HL-60/S4 treated with retinoic acid at 250 ng/mL for 4 days and 3 days (cell line): ENCODE results near the gene TYW3.
"Not testable (repeated sequence)": the region's sequence is repeated elsewhere in the genome, so short reads cannot be mapped to it uniquely, and the experiment has no call there.

Source experiments
- in situ Hi-C: fragments of 300-500 bp; cut with MboI; formaldehyde crosslinking; loops from 2 replicates; pipeline ENCODE4 v1.7.0; 2022; ENCODE audit warnings: low sequenced_read_pairs

The TYW3 gene

DNA sequence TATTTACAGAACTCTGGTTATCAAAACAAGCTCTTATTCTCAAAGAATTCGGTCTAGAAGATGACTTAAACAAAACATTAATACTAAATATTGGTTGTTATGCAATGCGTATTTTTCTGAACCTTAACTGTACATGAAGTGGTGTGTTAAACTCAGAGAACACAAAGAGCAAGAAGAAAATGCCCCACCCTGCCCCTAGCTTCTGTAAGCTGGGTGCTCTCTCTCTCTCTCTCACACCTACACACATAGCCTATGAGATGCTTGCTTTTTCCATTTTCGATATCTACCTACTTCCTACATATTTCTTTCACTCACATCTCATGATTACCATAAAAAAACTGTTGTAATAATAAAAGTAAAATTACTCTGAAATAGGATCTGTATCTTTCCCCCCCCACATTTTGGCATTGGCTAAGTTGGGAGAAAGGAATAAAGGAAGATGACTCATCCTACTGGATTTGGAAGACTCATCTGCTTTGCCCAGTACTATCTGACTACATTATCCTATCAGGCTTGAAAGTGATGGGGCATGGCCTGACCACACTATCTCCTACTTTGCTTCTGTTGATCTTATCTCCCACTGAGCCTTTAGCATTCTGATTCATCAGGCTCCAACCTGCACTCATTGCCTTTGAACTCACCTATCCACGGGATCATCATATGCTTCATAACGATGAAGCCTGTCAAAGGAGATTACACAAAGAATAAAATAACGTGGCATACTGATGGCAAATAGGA is 3.0 kb upstream of the TYW3 start:
- in situ Hi-C loops, result no loop called here

DNA sequence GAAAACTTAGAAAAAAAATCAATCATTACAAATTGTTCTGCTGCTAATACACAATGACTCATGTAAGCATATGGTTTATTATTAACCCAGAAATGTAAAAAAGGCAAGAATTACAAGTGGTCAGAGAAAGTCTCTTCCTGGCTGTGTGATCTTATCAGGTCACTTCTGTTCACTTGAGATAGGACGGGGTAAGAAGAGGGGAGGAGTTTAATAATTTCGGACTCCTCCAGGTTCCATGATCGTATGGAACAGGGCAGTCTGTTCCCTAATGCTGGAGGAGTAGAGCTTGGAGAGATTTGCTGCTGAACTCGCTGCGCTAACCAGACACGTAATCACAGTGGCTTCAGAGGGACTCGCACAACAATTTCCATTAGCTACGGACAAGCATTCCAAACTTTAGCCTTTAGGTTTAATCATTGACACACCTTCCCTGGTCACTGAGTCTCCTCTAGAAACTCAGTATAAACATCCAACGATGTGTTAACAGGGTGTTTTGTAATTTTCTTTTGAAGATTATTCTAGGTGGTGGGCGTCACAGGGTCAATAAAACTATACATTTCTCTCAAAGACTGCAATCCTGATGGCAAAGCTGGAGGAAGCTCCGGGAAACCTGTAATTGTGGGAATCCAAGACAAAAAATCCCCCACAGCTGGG is 1.4 kb upstream of the TYW3 start:
- in situ Hi-C loops, result no loop called here

DNA sequence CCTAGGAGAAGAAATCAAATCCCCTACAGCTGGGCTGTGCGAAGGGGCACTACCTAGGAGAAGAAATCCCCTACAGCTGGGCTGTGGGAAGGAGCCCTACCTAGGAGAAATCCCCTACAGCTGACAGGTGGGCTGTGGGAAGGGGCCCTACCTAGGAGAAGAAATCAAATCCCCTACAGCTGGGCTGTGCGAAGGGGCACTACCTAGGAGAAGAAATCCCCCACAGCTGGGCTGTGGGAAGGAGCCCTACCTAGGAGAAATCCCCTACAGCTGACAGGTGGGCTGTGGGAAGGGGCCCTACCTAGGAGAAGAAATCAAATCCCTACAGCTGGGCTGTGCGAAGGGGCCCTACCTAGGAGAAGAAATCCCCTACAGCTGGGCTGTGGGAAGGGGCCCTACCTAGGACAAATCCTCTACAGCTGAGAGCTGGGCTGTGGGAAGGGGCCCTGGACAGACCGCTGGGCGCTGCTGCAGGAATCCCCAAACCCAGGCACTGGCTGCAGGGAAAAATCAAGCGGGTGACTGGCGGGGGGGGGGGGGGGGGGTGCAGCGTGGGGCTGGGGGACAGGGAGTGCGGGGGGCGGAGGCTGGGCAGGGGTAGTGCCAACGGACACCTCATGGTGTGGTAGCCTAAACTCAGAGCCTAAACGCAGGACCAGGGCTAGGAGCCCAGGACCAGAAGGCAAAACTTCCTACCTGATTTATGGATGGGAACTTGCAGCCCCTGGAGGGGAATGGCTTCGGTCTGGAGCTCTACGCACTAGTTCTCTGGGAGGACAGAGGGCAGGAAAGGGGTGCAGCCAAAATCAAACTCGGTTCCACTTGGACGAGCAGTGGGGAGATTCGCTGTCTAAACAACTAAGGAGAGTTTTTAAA is 643 bp upstream of the TYW3 start:
- in situ Hi-C loops, result not testable (repeated sequence)

DNA sequence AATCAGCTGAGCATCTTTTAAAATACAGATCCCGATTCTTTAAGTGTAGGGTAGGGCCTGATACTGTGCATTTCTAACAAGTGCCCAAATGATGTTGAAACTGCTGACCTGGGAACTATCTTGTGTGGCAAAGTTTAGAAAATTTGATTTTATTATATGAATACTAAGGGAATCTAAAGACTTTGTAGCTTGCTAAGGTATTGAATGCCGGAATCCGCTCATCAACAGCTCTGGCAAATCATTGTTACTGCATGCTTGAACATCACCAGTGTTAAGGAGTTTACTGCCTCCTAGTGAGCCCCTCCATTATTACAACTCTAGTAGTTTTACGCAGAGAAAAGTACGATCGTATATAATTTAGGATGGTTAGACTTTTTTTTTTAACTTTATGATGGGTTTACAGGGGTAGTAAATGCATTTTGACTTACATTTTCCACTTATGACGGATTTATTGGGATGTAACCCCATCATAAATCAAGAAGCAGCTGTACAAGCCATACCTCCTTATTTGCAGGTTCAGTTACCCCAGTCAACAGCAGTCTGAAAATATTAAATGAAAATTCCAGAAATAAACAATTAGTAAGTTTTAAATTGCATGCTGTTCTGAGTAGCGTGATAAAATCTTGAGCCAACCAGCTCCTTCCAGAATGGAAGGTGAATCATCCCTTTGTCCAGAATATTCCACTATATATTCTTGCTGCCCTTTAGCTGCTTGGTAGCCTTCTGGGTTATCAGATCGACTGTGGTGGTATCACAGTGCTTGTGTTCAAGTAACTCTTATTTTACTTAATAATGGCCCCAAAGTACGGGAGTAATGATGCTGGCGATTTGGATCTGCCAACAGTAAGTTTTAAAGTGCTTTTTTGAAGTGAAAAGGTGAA is 892 bp downstream of the TYW3 start:
- in situ Hi-C loops, result no loop called here

DNA sequence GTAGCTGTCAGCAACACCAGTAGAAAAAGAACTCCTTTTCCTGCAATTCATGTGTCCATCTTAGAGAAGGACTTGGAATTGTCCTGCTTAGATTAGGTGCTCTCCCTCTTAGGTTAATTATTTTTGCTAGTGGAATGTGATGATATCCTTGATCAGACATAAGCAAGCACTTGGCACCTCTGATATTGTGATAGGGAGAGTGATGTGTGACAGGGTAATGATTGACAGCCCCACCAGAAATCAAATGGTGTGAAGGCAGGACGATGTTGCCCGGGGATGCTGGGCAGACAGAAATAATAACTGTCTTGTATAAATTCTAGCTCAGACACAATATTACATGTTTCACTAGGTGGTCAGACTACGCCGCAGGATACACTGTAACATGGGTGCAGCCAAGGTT is 4.4 kb downstream of the TYW3 start:
- in situ Hi-C loops, result no loop called here

DNA sequence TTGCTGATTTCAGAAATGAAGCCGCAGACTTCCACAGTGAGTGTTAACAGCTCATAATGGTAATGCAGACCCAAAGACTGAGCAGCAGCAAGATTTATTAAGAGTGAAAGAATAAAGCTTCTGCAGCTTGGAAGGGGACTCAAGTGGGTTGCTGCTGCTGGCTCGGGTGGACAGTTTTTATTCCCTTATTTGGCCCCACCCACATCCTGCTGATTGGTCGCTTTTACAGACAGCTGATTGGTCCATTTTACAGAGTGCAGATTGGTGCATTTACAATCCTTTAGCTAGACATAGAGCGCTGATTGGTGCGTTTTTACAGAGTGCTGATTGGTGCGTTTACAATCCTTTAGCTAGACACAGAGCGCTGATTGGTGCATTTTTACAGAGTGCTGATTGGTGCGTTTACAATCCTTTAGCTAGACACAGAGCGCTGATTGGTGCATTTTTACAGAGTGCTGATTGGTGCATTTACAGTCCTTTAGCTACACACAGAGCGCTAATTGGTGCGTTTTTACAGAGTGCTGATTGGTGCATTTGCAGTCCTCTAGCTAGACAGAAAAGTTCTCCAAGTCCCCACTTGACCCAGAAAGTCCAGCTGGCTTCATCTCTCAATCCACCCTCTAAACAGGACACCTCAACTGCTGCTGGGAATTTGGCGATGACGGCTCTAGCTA is 7.5 kb downstream of the TYW3 start:
- in situ Hi-C loops, result not testable (repeated sequence)

DNA sequence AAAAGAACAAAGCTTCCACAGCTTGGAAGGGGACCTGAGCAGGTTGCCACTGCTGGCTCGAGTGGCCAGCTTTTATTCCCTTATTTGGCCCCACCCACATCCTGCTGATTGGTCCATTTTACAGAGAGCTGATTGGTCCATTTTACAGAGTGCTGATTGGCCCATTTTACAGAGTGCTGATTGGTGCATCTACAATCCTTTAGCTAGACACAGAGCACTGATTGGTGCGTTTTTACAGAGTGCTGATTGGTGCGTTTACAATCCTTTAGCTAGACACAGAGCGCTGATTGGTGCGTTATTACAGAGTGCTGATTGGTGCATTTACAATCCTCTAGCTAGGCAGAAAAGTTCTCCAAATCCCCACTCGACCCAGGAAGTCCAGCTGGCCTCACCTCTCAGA is 12.3 kb downstream of the TYW3 start:
- in situ Hi-C loops, result not testable (repeated sequence)

DNA sequence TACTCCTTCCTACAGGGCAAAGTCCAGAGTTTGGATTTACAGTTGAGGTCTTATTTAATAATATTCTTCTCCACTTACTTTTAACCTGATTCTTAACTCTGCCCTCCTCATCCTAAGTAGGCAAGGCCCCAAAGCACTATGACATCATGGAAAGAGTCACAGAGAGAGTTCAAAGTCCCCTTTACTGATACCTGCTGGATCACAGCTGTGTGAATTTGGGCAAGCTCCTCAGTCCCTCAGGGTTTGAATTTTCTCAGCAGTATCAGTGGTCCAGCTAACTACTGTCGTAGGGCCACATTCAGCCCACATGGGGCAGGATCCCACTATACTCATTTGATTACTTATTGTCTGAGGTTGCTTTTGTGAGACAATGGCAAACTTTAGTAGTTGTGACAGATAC is 16.0 kb downstream of the TYW3 start:
- in situ Hi-C loops, result no loop called here

DNA sequence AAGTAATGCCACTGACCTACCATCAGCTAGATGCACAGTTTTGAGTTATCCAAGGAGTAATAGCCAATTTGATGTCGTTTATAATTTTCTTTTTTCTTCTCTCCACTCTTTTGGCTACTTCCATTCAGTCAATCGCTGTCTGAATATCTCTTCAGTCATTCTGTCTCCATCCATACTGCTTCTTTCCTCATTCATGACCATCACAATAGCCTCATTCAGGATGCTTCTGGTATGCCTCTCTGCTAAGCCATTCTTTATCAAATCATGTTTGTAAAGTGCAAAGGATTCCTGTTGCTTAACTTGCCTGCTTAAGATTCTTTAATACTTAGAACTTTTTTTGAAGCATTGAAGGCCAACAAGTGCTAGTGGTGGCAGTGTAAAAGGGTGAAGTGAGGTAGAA is 20.2 kb downstream of the TYW3 start:
- in situ Hi-C loops, result no loop called here

DNA sequence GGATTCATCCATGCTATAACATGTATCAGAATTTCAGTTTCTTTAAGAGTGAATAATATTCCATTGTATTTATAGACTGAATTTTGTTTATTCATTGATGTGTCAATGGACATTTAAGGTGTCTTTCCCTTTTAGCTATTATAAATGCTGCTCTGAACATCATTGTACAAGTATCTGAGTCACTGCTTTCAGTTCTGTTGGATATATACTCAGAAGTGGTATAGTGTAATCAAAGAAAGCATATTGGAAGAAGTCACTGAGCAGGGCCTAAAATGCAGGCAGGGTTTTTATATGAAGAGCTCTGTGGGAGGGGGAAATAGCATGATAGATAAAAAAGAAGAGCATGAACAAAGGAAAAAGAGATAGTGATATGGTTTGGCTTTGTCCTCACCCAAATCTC is 22.5 kb downstream of the TYW3 start:
- in situ Hi-C loops, result no loop called here

DNA sequence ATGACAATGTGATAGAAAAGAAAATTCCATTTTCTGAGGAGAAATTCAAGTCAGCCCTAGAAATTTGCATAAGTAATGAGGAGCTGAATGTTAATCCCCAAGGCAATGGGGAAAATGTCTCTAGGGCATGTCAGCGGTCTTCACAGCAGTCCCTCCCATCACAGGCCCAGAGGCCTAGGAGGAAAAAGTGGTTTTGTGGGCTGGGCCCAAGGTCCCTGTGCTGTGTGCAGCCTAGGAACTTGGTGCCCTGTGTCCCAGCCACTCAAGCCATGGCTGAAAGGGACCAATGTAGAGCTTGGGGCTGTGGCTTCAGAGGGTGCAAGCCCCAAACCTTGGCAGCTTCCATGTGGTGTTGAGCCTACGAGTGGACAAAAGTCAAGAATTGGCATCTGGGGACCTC is 23.7 kb downstream of the TYW3 start:
- in situ Hi-C loops, result not testable (repeated sequence)

DNA sequence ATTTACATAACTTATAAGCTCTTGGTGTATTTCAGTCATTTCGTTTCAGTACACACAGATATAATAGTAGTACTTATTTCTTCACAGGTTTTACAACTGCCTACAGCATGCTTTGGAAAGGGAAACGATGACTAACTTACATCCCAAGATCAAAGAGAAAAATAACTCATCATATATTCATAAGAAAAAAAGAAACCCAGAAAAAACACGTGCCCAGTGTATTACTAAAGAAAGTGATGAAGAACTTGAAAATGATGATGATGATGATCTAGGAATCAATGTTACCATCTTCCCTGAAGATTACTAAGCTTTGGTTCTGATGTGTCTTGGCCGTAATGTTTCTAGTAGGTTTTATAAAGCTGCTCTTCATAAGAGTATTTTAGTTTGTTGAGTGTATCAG is 30.9 kb downstream of the TYW3 start:
- in situ Hi-C loops, result no loop called here

DNA sequence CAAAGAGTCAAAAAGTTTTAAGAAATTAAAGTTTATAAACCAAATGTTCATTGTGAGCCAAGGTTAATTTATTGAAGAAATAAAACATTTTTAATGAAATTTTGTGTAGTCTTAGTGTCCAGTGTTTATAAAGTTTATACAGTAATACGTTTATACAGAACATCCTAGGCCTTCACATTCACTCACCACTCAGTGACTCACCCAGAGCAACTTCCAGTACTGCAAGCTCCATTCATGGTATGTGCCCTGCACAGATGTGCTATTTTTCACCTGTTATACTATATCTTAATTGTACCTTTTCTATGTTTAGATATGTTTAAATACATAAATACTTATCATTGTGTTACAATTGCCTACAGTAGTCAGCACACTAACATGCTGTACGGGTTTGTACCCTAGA is 33.6 kb downstream of the TYW3 start:
- in situ Hi-C loops, result no loop called here

DNA sequence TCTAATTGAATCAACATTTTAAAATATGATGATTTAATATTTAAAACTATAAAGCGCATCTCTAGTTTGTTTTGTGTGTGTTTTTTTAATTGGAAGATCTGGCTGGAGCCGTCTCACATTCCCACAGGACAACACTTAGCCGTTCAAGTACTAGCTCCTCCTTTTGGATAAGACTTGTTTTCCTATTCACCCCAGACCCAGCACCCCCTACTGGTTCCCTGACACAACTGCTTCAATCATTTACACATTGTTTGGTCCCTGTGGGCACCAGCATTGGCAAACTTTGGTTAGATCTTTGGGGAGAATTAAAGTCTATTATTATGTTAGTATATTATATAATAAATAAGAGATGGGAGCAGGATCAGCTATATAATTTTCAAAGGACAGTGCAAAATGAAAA is 34.5 kb downstream of the TYW3 start:
- in situ Hi-C loops, result no loop called here

DNA sequence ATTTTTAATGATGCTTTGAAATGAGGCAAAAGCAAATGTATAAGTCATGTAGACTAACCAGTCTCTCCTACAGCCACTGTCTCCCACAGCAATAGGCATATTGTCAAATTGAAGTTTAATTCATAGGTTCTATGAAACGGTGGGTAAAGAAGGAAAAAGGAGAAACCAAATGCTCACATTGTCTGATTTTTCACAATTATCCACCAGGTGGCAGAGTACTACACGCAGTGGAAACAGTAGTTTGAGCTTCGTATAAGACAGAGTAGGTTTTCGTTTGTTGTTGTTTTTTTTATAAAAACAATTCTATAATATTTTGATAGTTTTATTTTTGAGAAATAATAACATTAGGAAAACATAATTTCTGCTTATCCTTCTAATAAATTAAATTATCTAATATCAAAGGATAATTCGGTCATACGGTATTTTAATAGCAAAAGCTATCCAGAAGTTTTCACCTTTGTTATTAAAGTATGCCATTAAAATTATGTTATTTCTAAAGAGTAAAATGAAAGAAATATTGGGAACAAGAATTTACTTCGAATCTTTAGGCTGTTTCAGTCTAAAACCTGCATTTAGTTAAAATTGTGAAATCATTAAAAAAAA is 39.1 kb downstream of the TYW3 start:
- in situ Hi-C loops, result no loop called here

DNA sequence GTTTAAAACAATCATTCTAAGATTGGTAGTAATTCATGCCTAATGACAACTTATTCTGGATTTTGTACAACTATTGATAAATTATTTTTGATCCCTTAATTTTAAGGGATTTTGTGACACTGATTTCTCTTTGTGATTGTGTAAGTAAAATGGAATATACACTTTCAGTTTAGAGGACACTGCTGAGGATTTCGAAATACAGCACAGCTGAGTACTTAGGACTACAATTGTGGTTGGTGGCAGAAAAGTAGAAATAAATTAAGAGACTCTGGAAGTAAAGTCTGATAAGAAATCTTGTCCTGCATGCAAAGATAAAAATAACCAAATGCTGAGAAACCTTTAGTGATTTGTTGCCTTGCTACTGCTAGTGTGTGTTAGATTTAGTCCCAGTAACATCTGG is 40.0 kb downstream of the TYW3 start:
- in situ Hi-C loops, result no loop called here

DNA sequence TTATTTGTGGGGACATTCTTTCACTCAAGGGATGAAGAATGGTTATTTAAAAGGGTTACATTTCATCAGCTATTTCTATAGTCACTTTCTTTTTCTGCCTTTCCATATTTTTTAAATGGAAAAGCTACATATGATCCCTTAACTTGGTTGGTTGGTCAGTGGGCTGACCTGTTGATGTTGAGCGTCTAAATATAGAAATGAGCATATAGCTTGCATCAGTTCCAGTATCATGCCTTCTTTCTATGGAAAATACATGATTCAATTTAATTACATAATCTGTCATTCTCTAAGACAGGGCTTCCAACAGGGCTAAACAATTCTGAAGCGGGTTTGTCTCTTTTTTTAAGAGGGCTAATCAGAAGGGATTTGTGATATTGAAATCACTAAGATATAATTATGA is 40.6 kb downstream of the TYW3 start:
- in situ Hi-C loops, result no loop called here

DNA sequence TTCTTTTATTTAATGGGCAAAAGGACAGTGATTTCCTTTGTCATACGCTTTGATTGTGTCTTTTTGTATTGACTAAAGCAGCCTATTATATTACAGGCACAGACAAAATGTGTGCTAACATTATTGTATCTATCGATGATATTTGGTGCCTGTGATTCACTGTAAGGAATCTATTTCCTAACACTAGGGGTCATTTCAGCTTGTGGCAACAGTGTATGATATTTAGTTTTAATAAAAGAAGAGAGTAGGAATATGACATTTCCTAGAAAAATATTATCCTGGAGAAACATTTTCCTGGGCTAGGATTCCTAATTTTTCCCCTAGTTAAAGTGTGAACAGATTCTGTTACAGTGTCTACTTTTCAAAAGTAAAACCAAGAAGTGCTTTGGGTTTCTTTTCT is 42.8 kb downstream of the TYW3 start:
- in situ Hi-C loops, result no loop called here

DNA sequence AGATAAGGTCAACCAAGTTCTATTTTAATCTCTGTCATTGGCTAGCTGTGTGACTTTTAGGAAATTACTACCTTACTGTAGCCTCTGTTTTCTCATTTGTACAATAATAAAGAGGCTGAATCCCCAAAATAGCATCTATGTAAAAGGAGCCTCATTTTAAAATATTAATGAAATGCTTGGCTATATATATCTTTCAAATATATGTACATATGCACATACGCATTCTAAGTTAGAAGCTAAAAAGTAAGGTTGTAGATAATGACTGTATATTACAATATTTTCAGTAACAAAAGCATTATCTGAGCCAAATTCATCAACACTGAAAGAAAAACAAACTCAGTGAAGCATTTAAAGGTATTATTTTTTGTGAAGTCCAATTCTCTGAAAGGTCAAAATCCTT is 44.6 kb downstream of the TYW3 start:
- in situ Hi-C loops, result no loop called here

DNA sequence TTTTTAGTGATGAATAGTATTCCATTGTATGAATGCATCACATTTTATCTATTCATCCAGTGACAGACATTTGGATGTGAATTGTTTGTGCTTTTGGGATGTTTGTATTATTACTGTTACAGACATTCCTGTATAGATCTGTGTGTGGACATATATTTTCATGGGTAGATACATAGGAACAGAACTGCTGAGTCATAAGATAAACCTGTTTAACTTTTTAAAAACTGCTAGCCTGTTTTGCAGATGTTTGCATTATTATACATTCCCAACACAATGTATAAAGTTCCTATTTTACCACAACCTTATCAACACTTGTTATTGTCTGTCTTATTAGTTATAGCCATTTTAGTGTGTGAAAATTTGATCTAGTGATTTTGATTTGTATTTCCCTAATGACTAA is 46.8 kb downstream of the TYW3 start:
- in situ Hi-C loops, result no loop called here
